T1000 (cell line): Measurements from ENCODE around the gene TMEM221.
A peak's percentile ranks its signal among the peaks of the same experiment; 100 is the strongest.
"Not testable (repeated sequence)": the region's sequence is repeated elsewhere in the genome, so short reads cannot be mapped to it uniquely, and the experiment has no call there.

Experiments
- DNase-seq: peaks from one replicate; lab custom pipeline; 2025; ENCODE audit warnings: mixed read lengths; lab: John Stamatoyannopoulos, UW

The TMEM221 gene

GRCh38 chr19:17448131-17448967 is at the start of gene TMEM221:
TMEM221 (minus strand) TSS chr19:17448668; CDS start chr19:17448462, 206 bp downstream.
- DNase-seq = no peak

DNA sequence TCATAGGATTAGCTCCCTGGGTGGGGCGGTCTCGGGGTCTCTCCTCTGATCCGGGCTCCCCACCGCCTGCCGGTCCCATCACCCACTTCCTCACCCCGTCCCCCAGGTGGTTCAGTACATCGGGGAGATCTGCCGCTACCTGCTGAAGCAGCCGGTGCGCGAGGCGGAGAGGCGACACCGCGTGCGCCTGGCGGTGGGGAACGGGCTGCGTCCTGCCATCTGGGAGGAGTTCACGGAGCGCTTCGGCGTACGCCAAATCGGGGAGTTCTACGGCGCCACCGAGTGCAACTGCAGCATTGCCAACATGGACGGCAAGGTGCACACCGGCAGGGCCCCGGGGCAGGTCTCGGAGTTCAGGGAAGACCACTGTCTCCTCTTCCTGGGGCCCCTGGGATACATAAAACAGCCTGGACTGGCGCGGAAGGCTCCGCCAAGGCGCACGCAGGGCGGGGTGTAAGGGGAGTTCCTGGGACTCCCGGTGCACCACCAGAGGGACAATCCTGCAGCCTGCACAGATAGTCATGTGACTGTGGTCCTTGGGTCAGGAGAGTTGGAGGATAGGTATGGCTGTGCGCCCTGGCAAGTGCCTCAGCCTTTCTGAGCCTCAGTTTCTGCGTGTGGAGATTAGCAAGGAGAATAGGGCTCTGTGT is 48.8 kb upstream of the TMEM221 start:
- DNase-seq = no peak

- DNase-seq = peak; percentile 17
These were observed 48.0 kb upstream of the TMEM221 start for GRCh38 chr19:17496337-17496997.

GRCh38 chr19:17495639-17496296 is 47.3 kb upstream of the TMEM221 start:
- DNase-seq = no peak

- DNase-seq = no peak
These were observed 42.8 kb upstream of the TMEM221 start for GRCh38 chr19:17491287-17491686.

GRCh38 chr19:17490411-17490810 is 41.9 kb upstream of the TMEM221 start:
- DNase-seq = no peak

- DNase-seq = no peak
These were observed 41.0 kb upstream of the TMEM221 start for GRCh38 chr19:17489392-17490030.

DNA sequence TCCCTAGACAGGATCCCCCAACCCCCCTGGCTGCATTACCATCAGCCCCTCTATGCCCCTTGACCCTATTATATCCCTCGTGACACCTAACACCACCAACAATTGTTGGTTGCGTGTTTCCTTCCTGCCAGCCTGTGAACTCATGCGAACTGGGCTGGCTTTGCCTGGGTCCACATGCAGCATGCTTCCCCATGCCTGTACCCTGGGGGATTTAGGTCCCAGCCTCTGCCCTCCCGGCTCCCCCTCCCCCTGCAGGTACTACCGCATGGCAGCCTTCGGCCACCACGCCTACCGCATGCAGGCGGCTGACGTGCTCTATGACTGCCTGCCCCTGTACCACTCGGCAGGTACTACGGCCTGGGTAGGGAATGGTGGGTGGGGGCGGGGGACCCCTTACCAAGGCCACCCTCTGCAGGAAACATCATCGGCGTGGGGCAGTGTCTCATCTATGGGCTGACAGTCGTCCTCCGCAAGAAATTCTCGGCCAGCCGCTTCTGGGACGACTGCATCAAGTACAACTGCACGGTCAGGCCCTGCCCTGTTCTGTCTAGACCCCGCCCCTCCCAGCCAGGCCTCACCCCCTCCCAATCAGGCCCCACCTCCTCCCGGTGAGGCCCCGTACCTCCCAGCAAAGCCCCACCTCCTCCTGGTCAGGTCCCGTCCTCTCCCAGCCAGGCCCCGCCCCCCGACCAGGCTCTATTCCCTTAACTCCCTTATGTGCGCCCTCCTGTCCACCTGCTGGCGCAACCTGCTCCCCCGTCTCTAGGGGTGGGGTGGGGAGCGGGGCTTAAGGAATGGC is 40.3 kb upstream of the TMEM221 start:
- no peak for DNase-seq

DNA sequence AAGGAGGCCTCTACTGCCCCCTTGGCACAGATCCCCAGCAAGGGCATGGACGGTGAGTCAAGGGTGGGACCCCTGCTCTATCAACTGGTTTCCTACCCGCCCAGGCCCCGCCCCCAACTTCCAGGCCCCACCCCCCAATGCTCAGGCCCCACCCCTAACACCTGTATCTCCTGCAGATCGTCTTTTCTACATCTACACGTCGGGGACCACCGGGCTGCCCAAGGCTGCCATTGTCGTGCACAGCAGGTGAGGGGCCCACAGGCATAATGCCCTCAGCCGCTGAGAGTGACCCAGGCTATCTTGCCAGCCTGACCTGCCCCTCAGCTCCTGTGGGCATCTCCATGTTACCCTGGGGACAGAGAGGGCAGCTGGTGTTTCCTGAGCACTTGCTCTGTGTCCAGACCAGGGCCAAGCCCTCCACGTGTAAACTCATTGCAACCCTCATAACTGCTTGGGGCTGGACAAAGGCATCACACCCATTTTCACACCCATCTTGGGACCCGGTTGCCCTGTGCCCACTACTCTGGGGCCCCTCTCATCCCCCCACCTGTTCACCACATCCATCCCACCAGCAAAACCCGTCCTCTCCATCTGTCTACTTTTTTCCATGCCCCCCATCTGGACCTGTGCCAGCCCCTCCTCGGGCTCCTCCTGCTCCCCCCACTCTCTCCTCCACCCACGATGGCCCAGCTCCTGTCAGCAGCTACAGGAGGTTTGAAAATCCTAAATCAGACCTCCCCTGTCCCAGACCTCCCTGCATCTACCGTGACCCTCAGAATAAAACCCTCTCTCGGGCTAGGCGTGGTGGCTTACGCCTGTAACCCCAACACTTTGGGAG is 39.0 kb upstream of the TMEM221 start:
- DNase-seq = no peak

DNA sequence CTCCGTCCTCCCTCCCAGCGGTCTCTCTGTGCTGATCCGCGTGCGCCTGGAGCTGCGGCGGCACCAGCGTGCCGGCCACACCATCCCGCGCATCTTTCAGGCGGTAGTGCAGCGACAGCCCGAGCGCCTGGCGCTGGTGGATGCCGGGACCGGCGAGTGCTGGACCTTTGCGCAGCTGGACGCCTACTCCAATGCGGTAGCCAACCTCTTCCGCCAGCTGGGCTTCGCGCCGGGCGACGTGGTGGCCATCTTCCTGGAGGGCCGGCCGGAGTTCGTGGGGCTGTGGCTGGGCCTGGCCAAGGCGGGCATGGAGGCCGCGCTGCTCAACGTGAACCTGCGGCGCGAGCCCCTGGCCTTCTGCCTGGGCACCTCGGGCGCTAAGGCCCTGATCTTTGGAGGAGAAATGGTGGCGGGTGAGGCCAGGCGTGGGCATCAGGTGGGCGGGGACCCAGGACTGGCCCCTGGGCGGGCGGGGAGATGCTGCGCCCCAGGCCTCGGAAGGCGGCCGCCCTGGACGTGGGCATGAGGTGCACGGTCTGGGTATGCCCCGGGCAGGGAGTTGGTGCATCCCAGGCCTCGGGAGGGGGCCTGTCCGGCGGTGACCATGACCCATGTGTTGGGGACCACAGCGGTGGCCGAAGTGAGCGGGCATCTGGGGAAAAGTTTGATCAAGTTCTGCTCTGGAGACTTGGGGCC is 38.2 kb upstream of the TMEM221 start:
- DNase-seq = no peak

GRCh38 chr19:17484520-17485185 is 36.2 kb upstream of the TMEM221 start:
- no peak for DNase-seq

- DNase-seq = no peak
These were observed 35.1 kb upstream of the TMEM221 start for GRCh38 chr19:17483605-17484002.

- DNase-seq = no peak
These were observed 34.6 kb upstream of the TMEM221 start for GRCh38 chr19:17482877-17483604.

DNA sequence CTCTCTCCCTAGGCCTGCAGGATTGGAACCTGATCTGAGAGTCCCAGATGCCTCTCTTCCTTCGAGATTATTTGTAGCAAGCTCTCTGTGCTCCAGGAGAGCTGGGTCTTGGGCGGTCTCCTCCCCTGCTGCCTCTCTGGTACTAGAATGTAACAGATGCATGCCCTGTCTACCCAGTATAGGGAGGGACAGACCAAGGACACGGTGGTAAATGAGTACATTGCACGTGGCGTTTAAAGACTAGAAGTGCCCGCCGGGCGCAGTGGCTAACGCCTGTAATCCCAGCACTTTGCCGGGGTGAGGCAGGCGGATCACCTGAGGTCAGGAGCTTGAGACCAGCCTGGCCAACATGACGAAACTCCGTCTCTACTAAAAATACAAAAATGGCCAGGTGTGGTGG is 33.5 kb upstream of the TMEM221 start:
- no peak for DNase-seq

- DNase-seq = no peak
These were observed 30.9 kb upstream of the TMEM221 start for GRCh38 chr19:17479325-17479791.

DNA sequence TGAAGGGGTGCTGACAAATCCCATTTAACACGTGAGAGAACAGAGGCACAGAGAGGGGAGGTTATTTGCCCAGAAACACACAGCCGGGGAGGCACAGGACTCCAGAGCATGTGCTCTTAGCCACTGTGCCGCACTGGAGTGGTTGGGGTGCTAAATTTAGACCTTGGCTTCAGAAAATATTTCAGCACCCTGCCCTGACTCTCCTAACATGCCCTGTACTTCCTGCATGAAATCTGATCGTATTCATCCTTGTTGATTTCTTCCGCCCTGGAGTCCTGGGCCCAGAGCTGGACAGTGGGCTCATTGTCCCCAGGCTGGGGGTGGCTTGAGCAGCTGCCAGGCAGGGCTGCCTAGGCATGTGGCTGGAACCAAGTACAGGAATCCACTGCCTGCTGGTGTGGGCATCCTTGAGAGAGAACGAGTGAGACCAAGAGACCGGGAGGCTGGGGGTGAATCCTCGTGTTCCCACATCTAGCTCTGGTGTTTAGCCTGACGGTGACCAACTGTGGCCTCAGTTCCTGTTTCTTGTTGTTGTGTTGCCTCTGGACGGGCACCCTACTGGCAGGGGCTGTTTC is 27.2 kb upstream of the TMEM221 start:
- no peak for DNase-seq

DNA sequence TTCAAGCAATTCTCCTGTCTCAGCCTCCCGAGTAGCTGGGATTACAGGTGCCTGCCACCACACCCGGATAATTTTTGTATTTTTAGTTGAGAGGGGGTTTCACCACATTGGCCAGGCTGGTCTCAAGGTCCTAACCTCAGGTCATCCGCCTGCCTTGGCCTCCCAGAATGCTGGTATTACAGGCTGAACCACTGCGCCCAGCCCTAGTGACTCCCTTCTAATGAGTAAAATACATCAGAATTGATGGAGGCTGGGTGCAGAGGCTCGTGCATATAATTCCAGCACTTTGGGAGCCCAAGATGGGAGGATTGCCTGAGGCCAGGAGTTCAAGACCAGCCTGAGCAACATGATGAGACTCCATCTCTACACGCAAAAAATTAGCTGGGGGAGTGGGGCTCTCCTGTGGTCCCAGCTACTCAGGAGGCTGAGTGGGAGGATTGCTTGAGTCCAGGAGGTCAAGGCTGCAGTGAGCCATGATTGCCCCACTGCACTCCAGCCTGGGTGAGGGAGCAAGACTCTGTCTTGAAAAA is 26.6 kb upstream of the TMEM221 start:
- not testable (repeated sequence) for DNase-seq
